HG03378 (cell line): Measurements from ENCODE around the gene HOXC5.

Experiments used
- ATAC-seq: cut with Tn5 transposase; IDR thresholded peaks from one replicate; pipeline ENCODE4 v1.9.1; 2021; ENCODE audit warnings: mild to moderate bottlenecking, moderate library complexity; ENCODE audit not compliant: unreplicated experiment

Gene HOXC5

DNA sequence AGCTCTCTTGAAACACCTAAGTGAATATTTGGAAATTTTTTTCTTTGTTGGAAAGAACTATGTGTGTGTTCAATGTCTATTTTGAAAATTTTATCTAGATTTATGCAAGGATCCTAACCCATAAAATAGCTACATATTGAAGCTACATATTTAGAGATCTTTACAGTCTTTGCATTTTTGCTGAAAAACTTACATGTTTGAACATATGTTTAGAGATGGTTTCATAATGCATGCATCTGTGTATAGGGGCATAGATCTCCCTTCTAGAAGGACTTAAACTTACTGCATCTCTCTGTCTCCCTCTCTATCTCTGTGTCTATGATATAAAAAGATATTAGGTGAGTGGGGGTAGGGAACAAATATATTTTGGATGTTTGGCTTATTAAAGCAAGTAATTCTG lies 12.6 kb downstream of the HOXC5 start:
- no peak for ATAC-seq

DNA sequence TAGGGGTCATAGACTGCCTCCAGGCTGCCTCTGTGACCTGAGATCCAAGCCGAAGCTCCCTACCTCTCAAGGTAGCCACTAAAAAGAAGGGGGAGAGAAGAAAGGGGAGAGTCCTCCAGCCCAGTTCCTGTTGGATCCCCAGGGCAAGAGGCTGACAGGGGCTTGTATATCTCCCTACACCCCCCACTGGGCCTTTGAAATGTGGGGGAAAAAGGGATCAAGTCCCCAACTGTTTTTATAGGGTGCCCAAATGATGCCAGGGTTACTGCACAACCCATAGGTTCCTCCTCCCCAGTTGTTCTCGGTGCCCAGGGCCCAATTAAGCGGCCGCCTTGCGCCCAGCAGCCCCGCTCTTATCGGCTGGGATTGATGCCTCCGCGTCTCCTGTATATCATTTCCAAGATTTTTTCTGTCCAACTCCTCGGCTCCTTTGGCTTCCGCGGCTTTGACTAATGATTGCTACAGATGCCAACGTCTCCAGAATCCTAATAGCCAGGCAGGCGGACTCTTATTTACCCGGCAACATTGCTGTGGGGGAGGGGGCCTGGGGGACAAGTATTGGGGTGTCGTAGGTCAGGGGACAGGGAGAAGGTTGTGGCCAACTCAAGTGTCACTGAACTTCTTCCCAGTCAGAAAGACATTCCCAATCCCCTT lies 13.1 kb downstream of the HOXC5 start:
- no peak for ATAC-seq

DNA sequence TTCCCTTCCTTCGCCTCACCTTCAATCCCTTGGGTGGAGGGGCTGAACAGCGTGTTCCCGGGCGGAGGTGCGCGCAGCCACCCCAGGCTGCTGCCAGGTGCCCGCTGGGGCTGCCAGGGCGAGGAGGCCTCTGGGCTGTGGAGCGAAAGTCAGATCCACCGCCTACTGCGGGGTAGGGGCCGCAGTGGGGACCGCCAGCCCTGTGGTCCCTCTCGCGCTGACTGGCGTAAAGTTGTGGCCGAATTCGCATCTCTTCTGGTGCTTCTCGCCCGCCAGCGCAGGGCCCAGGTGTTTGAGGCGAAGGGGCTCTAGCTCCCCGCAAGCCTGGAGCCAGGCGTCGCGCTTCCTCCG lies 13.9 kb downstream of the HOXC5 start:
- ATAC-seq: no peak

DNA sequence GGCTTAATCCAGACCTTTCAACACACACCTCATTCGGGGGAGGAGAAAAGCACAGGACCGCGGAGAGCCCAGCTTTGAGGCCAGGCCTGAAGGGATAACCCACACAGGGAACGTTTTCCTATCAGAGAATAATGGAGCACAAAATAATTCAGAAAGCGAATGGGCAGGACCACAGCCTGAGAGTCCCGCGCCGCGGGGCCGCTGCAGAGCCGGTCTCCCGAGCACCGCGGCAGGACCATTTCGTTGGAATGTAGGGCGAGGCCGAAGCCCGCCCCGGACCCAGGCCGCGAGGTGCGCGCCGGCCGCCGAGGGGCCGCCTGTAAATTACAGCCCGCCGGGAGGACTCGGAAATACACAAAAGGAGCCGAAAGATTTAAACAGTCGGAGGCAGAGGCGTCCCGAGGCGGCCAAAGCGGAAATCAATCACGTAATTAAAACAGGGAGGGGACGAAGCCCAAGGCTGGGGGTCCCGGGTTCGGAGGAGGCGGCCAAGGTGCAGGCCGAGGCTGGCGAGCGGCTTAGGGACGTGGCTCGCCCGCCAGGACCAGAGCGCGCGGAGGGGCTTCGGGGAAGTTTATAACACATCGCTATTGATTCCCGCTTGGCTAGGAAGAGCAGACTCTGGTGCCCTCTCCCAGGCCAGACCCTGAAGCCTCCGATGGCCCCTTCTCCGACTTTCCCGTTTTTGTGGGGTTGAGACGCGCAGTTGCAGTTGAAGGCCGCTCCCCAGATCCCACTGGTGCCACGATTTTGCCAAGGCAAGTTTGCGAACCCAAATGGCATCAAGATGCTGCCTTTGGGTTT lies 14.5 kb downstream of the HOXC5 start:
- ATAC-seq: no peak

DNA sequence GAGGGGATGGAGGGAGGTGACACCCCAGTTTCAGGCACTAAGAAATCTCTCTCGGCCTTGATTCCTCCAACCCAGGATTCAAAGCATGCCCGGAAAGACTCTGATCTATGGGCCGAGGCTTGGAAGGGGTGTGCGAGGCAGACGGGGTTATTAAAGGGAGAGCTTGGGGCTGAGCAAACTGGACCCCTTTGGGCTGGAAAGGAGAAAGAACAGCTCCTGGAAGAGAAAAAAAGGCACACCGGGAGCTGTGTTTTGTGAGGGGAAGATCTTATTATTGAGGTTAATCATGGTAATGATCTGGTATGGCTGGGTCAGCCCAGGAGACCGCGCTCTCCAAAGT lies 15.1 kb downstream of the HOXC5 start:
- no peak for ATAC-seq

DNA sequence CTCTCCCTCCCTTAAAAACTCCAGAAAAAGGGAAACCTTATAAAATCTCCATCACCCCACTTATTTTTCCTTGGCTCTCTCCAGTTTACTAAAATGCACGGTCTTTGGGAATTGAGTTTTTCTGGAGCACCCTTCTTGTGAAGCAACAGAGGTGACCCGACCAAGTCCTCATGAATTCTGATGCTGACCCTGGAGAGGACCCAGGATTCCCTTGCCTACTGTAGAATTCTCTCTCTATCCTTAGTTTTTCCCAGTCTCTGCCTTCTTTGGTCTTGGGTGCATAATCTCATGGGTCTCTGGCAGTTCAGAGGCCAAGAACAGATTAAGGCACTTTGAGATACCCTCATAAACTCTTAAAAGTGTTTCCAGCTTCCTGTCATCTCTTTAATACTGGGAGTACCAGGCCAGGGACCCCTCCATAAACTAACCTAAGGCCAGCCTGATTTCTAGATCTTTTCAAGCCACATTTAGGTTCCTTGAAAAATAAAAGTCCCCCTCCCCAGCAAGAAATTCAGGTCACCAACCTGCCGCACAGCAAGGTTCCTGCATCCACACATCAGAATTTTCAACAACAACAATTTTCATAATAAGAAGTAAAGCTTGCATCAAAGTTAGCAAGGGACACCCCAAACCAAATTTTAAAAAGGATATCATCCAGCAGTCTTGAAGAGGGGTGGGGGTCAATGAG lies 15.7 kb downstream of the HOXC5 start:
- ATAC-seq: no peak

DNA sequence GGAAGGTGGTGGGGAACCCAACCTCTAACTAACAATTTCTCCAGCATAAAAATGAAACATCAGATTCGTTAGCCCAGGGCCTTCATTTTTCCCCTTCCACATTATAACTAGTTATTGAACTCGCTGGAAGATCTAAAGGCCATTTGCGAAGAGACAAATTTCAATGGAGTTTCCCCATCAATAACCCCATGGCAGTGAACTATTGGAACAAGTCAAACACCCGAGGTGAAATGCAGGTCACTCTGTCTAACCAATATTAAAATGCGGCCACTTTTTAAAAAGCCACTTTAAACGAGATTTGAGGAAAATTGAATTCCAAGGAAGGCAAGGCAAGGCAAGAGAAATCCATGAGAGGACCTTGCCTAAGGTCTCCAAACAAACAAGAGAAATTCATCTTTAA lies 16.3 kb downstream of the HOXC5 start:
- ATAC-seq: no peak

DNA sequence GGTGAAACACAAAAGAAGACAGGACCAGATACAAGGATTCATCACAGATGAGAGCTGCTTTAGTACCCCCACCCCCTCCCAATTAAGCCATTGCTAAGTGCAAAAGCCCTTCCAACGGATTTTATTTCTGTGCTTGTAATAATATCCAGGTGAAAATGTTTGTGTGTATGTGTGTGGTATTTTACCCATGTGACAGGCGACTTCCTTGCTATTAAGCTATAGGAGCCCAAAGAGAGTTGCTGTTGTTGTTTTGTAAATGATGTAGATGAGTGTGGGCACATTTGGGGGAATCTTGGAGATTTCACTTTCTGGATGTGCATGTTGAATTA lies 17.6 kb downstream of the HOXC5 start:
- no peak for ATAC-seq

DNA sequence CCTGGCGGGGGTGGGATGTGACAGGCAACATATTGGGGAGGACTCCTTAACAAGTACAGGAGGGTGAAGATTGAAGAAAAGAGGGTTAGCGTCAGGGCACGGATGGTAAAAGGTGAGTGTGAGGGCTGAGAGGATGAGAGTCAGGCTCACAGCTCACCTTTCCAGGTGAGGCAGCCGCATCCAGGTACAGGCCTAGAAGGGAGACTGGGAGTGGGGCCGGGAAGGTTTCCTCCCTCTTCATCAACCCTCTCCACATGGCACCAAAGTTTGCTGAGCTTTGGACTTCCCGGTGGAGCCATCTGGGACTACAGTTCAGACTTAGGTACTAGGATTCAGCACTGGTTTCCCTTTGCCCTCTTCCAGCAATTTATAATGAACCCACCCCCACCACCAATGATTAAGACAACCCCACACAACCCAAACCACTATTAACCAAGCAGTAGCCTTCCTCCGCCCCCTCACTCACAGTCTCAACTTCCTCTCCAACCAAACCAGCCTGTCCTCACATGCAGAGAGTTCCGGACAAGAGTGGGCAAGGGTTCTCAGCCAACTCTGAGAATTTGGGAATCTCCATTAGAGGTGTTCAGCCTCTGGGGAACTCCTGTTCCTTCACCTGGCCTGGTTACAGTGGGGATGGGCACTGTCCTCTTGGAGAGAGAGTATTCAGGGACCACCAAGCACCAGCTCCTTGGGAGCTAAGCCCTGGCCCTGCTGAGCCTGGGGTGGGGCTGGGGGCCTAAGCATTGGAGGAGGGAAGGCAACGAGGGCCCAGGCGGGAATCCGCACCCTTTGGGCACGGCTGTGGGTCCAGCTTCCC lies 18.4 kb downstream of the HOXC5 start:
- ATAC-seq: no peak

DNA sequence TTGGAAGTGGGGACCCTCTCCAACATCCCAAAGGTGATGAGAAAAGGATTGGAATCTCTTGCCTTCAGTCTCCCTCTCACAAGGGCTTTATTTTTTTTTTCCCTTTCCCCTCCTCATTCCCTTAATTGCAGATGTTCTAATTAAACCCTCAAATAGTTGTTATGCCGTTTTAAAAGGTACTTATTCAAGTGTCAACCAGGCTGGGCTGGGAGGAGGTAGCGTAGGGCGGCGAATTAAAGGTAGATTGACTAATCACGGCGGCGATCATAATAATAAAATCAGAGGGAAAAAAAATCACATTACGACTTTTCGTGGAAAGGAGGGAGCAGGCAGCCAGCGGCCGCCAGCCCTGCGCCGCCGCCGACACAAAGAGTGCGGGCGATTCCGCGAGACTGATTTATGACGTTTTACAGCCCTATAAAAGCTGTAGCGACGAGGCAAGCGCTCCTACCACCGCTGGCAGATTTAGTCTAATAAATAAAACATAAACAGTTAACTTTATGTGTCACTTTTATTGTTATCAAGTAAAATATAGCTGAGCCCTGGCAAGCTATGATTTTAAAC lies 19.1 kb downstream of the HOXC5 start:
- no peak for ATAC-seq

DNA sequence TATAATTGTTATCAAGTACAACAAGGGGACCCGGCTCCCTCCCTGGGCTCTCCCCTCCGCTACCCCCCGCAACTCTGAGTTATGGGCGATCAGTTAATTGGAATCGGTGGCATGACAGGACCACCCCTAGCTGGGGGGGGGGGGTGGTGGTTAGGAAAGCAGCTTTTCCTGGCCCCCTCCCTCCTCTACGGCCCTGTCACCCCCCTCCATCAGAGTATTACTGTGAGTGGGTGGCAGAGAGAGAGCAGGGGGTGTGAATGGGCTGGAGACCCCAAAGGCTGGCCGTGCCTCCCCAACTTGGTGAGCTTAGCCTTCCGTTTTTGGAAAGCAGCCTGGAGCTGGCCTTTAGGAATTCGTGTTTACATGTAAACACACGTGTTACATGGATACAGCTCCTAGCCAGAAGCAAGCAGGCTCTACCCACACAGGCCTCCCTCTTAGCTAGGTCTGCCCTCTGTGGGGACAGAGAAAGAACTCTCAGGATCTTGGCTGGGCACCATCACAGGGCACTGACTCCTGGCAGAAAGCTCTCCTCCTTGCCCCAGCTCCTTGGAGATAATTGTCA lies 19.7 kb downstream of the HOXC5 start:
- no peak for ATAC-seq

DNA sequence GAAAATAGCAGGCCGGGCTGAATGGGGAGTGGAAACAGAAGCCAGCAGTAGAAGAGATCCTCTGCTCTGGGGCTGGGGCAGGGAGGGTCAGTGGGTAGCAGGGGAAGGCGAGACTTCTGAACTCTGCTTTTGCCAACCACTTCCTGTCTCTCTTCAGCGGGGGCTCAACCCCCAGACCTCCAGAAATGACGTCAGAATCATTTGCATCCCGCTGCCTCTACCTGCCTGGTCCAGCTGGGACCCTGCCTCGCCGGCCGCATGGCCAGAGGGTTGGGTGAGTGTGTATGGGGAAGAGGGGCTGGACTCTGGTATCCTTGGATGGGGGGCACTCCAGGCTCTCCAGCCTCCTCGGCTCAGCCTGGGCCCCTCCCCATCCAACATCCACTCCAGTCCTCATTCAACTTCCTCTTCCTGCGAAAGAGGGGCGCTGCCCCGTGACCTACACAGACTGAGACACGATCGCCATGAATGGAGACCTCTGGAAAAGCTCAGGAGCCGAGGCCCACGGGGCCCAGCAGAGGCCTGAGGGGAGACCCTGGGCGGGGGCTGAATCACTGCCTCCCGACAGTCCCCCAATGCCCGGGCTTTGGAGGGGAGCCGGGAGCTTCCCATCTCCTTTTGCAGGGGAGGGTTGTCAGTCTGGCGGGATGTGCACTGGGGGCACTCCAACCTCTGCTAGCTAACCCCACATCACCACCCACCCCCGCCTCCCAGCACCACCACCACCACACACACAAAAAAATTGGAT lies 20.3 kb downstream of the HOXC5 start:
- peak; percentile 70 for ATAC-seq

DNA sequence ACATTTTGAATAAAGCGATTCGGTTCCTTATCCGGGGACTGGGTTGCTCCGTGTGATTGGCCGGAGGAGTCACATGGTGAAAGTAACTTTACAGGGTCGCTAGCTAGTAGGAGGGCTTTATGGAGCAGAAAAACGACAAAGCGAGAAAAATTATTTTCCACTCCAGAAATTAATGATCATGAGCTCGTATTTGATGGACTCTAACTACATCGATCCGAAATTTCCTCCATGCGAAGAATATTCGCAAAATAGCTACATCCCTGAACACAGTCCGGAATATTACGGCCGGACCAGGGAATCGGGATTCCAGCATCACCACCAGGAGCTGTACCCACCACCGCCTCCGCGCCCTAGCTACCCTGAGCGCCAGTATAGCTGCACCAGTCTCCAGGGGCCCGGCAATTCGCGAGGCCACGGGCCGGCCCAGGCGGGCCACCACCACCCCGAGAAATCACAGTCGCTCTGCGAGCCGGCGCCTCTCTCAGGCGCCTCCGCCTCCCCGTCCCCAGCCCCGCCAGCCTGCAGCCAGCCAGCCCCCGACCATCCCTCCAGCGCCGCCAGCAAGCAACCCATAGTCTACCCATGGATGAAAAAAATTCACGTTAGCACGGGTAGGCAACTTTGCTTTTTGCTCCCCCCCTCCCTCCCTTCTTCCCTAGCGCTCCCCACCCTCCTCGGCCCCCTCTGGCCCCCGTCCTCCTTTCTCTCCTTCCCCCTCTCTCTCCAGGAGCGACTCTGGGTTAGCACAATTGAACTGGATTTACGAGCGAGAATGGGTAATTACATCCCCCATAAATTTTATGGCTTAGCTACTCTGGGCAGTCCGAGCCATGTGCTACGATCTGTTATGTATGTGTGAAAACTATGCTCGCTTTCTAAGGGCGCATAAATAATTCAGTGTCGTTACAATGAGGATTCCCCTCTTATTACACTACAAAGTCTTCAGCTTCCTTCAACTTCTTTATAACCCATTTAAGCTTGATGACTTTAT lies 21.2 kb downstream of the HOXC5 start, which contains the start of gene HOXC4:
TSS of gene HOXC4 (plus strand) at position 85 of the 991 bp plus-strand sequence. CDS start at position 173, 88 bp downstream.
- peak; percentile 26 for ATAC-seq

DNA sequence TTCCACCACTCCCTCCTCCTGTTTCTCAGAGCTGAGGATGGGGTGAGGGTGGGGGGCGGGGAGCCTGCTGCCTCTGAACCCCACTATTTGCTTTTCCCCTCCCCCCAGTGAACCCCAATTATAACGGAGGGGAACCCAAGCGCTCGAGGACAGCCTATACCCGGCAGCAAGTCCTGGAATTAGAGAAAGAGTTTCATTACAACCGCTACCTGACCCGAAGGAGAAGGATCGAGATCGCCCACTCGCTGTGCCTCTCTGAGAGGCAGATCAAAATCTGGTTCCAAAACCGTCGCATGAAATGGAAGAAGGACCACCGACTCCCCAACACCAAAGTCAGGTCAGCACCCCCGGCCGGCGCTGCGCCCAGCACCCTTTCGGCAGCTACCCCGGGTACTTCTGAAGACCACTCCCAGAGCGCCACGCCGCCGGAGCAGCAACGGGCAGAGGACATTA lies 21.9 kb downstream of the HOXC5 start:
- ATAC-seq: no peak

DNA sequence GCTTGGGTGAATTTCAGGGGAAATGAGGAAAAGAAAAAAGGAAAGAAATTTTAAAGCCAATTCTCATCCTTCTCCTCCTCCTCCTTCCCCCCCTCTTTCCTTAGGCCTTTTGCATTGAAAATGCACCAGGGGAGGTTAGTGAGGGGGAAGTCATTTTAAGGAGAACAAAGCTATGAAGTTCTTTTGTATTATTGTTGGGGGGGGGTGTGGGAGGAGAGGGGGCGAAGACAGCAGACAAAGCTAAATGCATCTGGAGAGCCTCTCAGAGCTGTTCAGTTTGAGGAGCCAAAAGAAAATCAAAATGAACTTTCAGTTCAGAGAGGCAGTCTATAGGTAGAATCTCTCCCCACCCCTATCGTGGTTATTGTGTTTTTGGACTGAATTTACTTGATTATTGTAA lies 22.7 kb downstream of the HOXC5 start:
- no peak for ATAC-seq

DNA sequence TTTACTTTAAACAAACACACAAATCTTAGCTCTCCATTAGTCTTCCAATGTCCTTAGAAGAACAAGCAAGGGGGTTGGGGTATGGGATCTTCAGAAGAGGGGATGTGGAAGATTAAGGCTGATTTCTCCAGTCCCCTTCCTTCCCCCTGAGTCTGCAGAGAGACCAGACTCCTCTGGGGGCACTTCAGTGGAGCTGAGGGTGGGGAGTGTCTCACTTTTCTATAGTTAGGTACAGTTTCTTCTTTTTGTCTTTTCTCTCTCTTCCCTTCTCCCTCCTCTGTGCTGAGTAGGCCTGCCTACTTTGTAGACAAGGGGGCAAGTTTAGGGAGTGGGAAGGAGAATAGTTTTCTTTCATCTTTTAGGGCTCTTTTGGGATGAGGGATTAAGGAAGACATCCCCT lies 23.3 kb downstream of the HOXC5 start:
- ATAC-seq: no peak

DNA sequence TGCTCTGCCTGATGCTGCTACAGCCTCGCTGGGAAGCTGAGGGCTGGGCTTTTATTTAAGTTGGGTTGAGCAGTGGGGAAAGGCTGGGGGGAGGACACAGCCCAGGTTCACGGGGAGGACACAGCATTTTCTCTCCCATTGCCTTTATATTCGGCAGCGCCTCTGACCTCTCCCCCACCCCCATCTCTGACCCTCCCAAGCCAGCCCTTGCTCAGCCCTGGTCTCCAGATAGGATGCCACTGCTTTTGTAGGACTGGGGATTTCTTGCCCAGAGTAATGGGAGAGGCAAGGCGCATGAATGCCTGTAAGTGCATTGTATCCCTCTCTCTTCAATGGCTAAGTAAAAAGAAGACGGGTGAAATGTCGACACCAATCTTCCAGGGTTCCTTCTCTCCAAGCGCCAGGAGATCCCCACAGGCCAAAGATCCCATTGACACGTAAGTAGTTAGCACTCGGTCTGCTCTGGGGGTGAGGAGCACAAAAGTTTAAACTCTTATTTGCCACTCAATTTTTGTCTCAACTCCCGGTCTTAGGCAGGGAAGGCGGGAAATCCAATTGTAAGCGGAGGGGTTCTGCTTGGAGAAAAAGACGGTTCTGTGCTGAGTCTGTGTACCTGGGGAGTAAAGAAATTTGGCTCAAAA lies 25.4 kb downstream of the HOXC5 start:
- ATAC-seq: no peak

DNA sequence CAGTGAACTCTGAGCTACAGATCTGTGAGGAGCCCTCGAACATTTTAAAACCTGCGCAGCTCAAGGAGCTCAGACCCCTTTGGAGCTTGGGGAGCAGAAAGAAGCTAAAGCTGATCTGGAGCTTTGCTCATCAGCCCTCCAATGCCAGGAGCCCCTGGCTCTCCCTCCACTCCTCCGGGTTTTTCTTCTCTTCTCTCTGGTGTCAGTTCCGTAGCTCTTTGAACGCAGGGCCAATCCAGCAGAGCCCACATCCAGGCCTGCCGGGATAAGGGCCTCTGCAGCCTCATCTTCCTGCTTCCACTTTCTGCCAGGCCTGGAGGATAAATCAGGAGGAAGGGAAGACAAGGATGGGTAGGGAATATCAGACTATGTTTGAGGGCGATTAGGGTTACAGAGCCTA lies 26.8 kb downstream of the HOXC5 start:
- no peak for ATAC-seq
